Transverse colon (tissue), 4 donors: ENCODE data around the gene RBM47. TPM values are rescaled to one million over a fixed set of nuclear protein-coding genes. Genes with fewer than 3 reads are reported as not detected.
A peak's percentile ranks its signal among the peaks of the same experiment; 100 is the strongest.

Experiments
- DNase-seq: peaks from one replicate; pipeline ENCODE4 v3.0.0-alpha.2; 2019
- H3K27ac ChIP-seq, 4 donors: fragments of 200-600 bp; sonication (generic); 2 replicates each; pipeline ENCODE4 v1.5.1; 2016 to 2018; ENCODE audit warnings: inconsistent platforms in 4 of 4
- H3K27me3 ChIP-seq: fragments of 200-600 bp; sonication (generic); 2 replicates; pipeline ENCODE4 v1.5.1; 2017; ENCODE audit warnings: inconsistent platforms
- H3K36me3 ChIP-seq, 4 donors: fragments of 200-600 bp; sonication (generic); 2 replicates each; pipeline ENCODE4 v1.5.1; 2017 to 2019; ENCODE audit warnings: inconsistent platforms in 4 of 4
- H3K4me1 ChIP-seq, 4 donors: fragments of 200-600 bp; sonication (generic); 2 replicates each; pipeline ENCODE4 v1.5.1; 2017 to 2020; ENCODE audit warnings: inconsistent platforms in 4 of 4
- H3K4me3 ChIP-seq, 4 donors: fragments of 200-600 bp; sonication (generic); 1 replicate in 1 of 4; 2 replicates in 3 of 4; pipeline versions ENCODE4 v1.5.1 to v1.6.1; 2017 to 2019; ENCODE audit warnings: inconsistent platforms in 4 of 4
- H3K9me3 ChIP-seq, 2 donors: fragments of 200-600 bp; sonication (generic); 2 replicates each; pipeline ENCODE4 v1.5.1; 2017 to 2019; ENCODE audit warnings: inconsistent platforms in 2 of 2
- EP300 ChIP-seq: sonication (generic); formaldehyde crosslinking; IDR thresholded peaks from one replicate; pipeline ENCODE4 v1.6.1; 2017; ENCODE audit warnings: antibody characterized with exemption, low read depth
- POLR2A ChIP-seq: fragments of 450-650 bp; IDR thresholded peaks from one replicate; pipeline ENCODE4 v1.6.1; 2016; ENCODE audit warnings: antibody characterized with exemption, mild to moderate bottlenecking, moderate library complexity
- POLR2AphosphoS5 ChIP-seq, 3 donors: sonication (generic); formaldehyde crosslinking; IDR thresholded peaks; one replicate each; pipeline ENCODE4 v1.6.1; 2016; ENCODE audit warnings: antibody characterized with exemption in 3 of 3
- WGBS, 2 donors: methylation state at CpG; one replicate each; pipeline ENCODE4 v1.1.5; 2018; ENCODE audit warnings: low coverage in 1 of 2; 5-methylcytosine and 5-hydroxymethylcytosine counted together
- in situ Hi-C, 4 donors: fragments of 200-750 bp; cut with MboI; loops; one replicate each; pipeline versions ENCODE4 v1.15.0 to v1.15.1; 2017; ENCODE audit warnings: low sequenced_read_pairs in 3 of 4, low pct_ligation_motif_present in 1 of 4, low pct_unique_long_range_greater_than_20kb in 1 of 4
- intact Hi-C: fragments of 100-400 bp; cut with DNase I; formaldehyde crosslinking; loops from one replicate; pipeline ENCODE4 v1.15.1; 2023; ENCODE audit warnings: low total_unique reads
- total RNA-seq, 4 donors: library from RNA; depleted of rRNA; stranded (reverse); fragments of >200 nt; gene quantifications; one replicate each; pipeline ENCODE4 v1.1.0, GENCODE V29; 2016
- TF ChIP-seq, protein P1 (sequence below), 5 experiments: fragments of 200-600 bp in 3 of 5; fragments of 450-650 bp in 2 of 5; sonication (generic) in 3 of 5; IDR thresholded peaks; 1 replicate in 2 of 5; 2 replicates in 3 of 5; pipeline ENCODE4 v1.5.1; 2016 to 2017; ENCODE audit warnings: antibody characterized with exemption in 5 of 5, inconsistent platforms in 3 of 5, mild to moderate bottlenecking in 2 of 5, moderate library complexity in 1 of 5

RBM47 gene
- total RNA-seq, 4 donors from 2014 or later = 273 to 667 (median 572) TPM

DNA sequence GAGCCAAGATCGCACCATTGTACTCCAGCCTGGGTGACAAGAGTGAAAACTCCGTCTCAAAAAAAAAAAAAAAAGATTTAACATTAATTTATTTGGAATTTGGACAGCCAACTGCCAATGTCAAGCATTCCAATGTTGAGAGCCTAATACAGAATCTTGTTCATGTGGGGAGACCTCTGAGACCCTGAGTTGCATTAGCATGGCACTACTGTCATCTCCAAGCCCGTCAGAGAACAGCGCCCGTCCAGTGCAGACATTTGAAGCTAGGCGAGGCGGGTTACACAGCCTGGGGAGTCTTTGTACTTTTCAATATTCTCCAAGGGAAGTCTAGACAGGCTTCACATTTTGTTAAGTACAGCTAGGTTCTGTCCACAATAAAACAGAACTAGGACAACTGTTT lies 167.8 kb downstream of the RBM47 start:
- H3K27ac ChIP-seq = no peak overlapping the region
- no peak for DNase-seq
- H3K9me3 ChIP-seq = no peaks in the 10 kb centered on the region
- peaks cover 0 to 37% (median 8%) of the 10 kb centered on the region in 4 donors for H3K4me1 ChIP-seq
- no peak for TF ChIP-seq POLR2A
- TF ChIP-seq, protein P1, sequence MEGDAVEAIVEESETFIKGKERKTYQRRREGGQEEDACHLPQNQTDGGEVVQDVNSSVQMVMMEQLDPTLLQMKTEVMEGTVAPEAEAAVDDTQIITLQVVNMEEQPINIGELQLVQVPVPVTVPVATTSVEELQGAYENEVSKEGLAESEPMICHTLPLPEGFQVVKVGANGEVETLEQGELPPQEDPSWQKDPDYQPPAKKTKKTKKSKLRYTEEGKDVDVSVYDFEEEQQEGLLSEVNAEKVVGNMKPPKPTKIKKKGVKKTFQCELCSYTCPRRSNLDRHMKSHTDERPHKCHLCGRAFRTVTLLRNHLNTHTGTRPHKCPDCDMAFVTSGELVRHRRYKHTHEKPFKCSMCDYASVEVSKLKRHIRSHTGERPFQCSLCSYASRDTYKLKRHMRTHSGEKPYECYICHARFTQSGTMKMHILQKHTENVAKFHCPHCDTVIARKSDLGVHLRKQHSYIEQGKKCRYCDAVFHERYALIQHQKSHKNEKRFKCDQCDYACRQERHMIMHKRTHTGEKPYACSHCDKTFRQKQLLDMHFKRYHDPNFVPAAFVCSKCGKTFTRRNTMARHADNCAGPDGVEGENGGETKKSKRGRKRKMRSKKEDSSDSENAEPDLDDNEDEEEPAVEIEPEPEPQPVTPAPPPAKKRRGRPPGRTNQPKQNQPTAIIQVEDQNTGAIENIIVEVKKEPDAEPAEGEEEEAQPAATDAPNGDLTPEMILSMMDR (IDR thresholded peaks at IDR 0.05) = no peak
- no peak for TF ChIP-seq EP300
- no peak for TF ChIP-seq POLR2AphosphoS5 (IDR thresholded peaks at IDR 0.05)
- no peak overlapping the region for H3K4me3 ChIP-seq
- in situ Hi-C loops = no loop called here
- no peaks in the 10 kb centered on the region for H3K27me3 ChIP-seq
- intact Hi-C loops = no loop called here
- WGBS, 2 donors = 80 to 92% methylated on average over 2 to 7 of the region's 7 CpGs
- H3K36me3 ChIP-seq = peaks cover 0 to 4% (median 0%) of the 10 kb centered on the region in 4 donors

DNA sequence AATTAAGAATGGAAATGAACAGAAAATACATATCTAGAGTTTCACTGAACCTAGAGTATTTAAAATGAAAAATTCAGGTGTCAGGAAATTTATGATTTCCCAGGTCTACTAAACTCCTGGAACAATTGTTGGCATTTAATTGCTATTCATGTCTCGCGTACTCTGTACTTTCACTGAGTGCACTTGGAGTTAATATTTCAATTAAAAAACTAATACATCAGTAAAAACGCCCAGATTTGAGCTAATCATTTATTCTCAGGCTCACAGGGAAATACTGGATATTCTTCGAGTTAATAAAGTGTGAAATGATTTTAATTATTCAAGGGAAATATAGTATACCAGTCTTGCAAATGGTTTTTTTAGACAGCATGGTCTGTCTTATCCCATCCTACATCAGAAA lies 168.6 kb downstream of the RBM47 start:
- TF ChIP-seq POLR2AphosphoS5 (IDR thresholded peaks at IDR 0.05) = no peak
- TF ChIP-seq, protein P1 (IDR thresholded peaks at IDR 0.05) = no peak
- TF ChIP-seq POLR2A = no peak
- TF ChIP-seq EP300 = no peak
- H3K27me3 ChIP-seq = no peaks in the 10 kb centered on the region
- in situ Hi-C loops = no loop called here
- no peak for DNase-seq
- 80 to 93% methylated on average over 4 of the region's 4 CpGs for WGBS, 2 donors
- no peak overlapping the region for H3K27ac ChIP-seq
- peaks cover 0 to 4% (median 0%) of the 10 kb centered on the region in 4 donors for H3K36me3 ChIP-seq
- no peaks in the 10 kb centered on the region for H3K9me3 ChIP-seq
- no peak overlapping the region for H3K4me3 ChIP-seq
- intact Hi-C loops = no loop called here
- H3K4me1 ChIP-seq = peaks cover 0 to 37% (median 8%) of the 10 kb centered on the region in 4 donors

DNA sequence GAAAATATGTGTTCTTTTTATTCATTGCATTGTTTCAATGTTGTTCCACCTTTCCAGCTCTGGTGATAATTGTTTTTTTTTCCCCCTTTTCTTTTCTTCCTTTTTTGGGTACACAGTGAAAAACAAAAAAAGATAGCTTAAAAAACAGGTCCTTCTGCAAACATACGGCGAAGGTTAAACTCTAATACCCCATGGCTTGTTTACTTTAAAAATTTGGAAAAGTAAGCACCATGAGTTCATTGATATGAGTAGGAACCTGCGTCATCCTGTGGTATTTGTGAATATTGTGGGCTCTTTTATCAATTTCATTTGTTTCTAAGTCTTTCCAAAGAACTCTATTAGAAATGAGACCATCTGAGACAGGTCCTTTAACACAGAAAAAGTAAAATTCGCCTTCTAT lies 171.0 kb downstream of the RBM47 start:
- TF ChIP-seq, protein P1 (IDR thresholded peaks at IDR 0.05) = no peak
- TF ChIP-seq EP300 = no peak
- no peak for TF ChIP-seq POLR2A
- no peak for TF ChIP-seq POLR2AphosphoS5 (IDR thresholded peaks at IDR 0.05)
- H3K27ac ChIP-seq = peak overlapping the region in 1 of 4 donors; percentile 3
- DNase-seq = no peak
- H3K4me3 ChIP-seq = no peak overlapping the region
- 49 to 55% methylated on average over 4 of the region's 4 CpGs for WGBS, 2 donors
- H3K4me1 ChIP-seq = peaks cover 0 to 45% (median 12%) of the 10 kb centered on the region in 4 donors
- H3K9me3 ChIP-seq = no peaks in the 10 kb centered on the region
- H3K36me3 ChIP-seq = peaks cover 0 to 3% (median 0%) of the 10 kb centered on the region in 4 donors
- in situ Hi-C loops (no loop called here), intact Hi-C loops (no loop called here)
- no peaks in the 10 kb centered on the region for H3K27me3 ChIP-seq

DNA sequence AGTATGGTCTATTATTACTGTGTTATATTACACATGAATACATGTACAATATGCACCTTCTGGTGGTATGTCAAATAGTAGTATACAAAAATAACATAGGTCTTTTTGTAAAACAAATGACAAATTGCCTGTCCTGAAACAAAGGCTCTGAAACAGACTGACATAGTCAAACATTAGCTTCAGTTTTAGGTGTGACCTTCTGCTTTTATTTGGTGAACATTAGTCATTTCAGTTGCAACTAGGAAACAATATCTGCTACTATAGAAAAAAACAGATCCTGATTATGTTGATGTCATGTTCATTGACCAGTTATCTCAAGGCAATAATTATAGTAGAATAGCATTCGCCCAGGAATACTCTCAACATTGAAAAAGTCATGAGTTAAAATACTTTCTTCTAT lies 171.6 kb downstream of the RBM47 start:
- 54 to 69% methylated on average over 1 of the region's 1 CpG for WGBS, 2 donors
- DNase-seq = no peak
- intact Hi-C loops = no loop called here
- Histone ChIP-seq H3K27me3 (no peaks in the 10 kb centered on the region), H3K4me3 (no peak overlapping the region), H3K9me3 (no peaks in the 10 kb centered on the region), H3K4me1 (peaks cover 0 to 48% (median 17%) of the 10 kb centered on the region in 4 donors), H3K36me3 (no peaks in the 10 kb centered on the region), H3K27ac (peak overlapping the region in 2 of 4 donors; percentile 7 to 31)
- in situ Hi-C loops = no loop called here
- TF ChIP-seq EP300 (no peak), POLR2AphosphoS5 (IDR thresholded peaks at IDR 0.05) (no peak), POLR2A (no peak)
- TF ChIP-seq, protein P1 (IDR thresholded peaks at IDR 0.05) = no peak
